A549 (cell line): Measurements from ENCODE around the gene SLCO4A1. TPM values are rescaled to one million over a fixed set of nuclear protein-coding genes. Genes with fewer than 3 reads are reported as not detected.

Experiments
- ATAC-seq, 2 experiments: fragments of 200-7000 bp in 1 of 2; fragments of >200 bp in 1 of 2; cut with Nextera tagmentation in 1 of 2; cut with Tn5 transposase in 1 of 2; 3 replicates each; pipeline versions ENCODE4 v1.8.0 to v1.9.1; 2018 to 2020; ENCODE audit warnings: mild to moderate bottlenecking in 1 of 2, moderate library complexity in 1 of 2
- CTCF ChIA-PET: fragments of 300-600 bp; sonication (Branson Sonifier 250); formaldehyde crosslinking; extraction: SDS; loops from one replicate; lab custom pipeline; 2021; ENCODE audit warnings: antibody characterized with exemption, inconsistent platforms; lab: Yijun Ruan, JAX
- POLR2A ChIA-PET: fragments of 350-600 bp; formaldehyde crosslinking; extraction: SDS; loops from one replicate; lab custom pipeline; 2021; ENCODE audit warnings: antibody characterized with exemption, inconsistent platforms; lab: Yijun Ruan, JAX
- DNase-seq, 2 experiments: peaks; one replicate each; pipeline versions ENCODE4 v3.0.0 to v3.0.0-alpha.2; 2011 to 2016; ENCODE audit warnings: low read depth in 1 of 2, low spot score in 1 of 2
- FAIRE-seq: peaks from 2 replicates; lab custom pipeline; 2011; peaks lifted over from hg19 to GRCh38; lab: Jason Lieb, UNC
- H3K27ac ChIP-seq, 2 experiments: fragments of >200 bp; sonication (Bioruptor Twin); formaldehyde crosslinking; 3 replicates each; pipeline ENCODE4 v1.5.1; 2016 to 2017
- H3K4me1 ChIP-seq: fragments of >200 bp; sonication (Bioruptor Twin); formaldehyde crosslinking; 3 replicates; pipeline ENCODE4 v1.6.1; 2016
- H3K4me2 ChIP-seq: fragments of >200 bp; sonication (Bioruptor Twin); formaldehyde crosslinking; 3 replicates; pipeline ENCODE4 v1.6.1; 2016
- H3K4me3 ChIP-seq: fragments of >200 bp; sonication (Bioruptor Twin); formaldehyde crosslinking; 3 replicates; pipeline ENCODE4 v1.5.1; 2016
- H3K9me3 ChIP-seq: fragments of >200 bp; sonication (Bioruptor Twin); formaldehyde crosslinking; 3 replicates; pipeline ENCODE4 v1.6.1; 2016
- ATOH8 ChIP-seq: fragments of 250-450 bp; sonication (Bioruptor Pico); IDR thresholded peaks from 2 replicates; pipeline ENCODE4 v1.5.0; 2020; ENCODE audit warnings: low read depth, mild to moderate bottlenecking, moderate library complexity
- EHMT2 ChIP-seq: fragments of 200-600 bp; sonication (generic); IDR thresholded peaks from 2 replicates; pipeline ENCODE4 v1.6.1; 2016; ENCODE audit warnings: antibody characterized with exemption, low read depth, mild to moderate bottlenecking, moderate library complexity
- ELK1 ChIP-seq: fragments of 150-350 bp; IDR thresholded peaks from 2 replicates; pipeline ENCODE4 v1.6.1; 2014; ENCODE audit warnings: low read depth, mild to moderate bottlenecking, low read length
- ESRRA ChIP-seq: fragments of 150-350 bp; IDR thresholded peaks from 2 replicates; pipeline ENCODE4 v1.6.1; 2014; ENCODE audit warnings: mild to moderate bottlenecking, low read length, borderline replicate concordance
- FOSB ChIP-seq: fragments of 250-450 bp; sonication (Bioruptor Pico); IDR thresholded peaks from 2 replicates; pipeline ENCODE4 v1.5.0; 2020; ENCODE audit warnings: mild to moderate bottlenecking, moderate library complexity
- GATA3 ChIP-seq: IDR thresholded peaks from 2 replicates; pipeline ENCODE4 v1.6.1; 2012; ENCODE audit warnings: borderline replicate concordance
- HEYL ChIP-seq: fragments of 250-450 bp; sonication (Bioruptor Pico); IDR thresholded peaks from 2 replicates; pipeline ENCODE4 v1.8.0; 2021; ENCODE audit warnings: mild to moderate bottlenecking, moderate library complexity
- HMGXB4 ChIP-seq: fragments of 250-450 bp; sonication (Bioruptor Pico); IDR thresholded peaks from 2 replicates; pipeline ENCODE4 v1.5.0; 2021; ENCODE audit warnings: mild to moderate bottlenecking, moderate library complexity, borderline replicate concordance
- JUNB ChIP-seq: fragments of >200 bp; sonication (Bioruptor Twin); formaldehyde crosslinking; IDR thresholded peaks from 2 replicates; pipeline ENCODE4 v1.6.1; 2016
- MAFK ChIP-seq: fragments of 450-650 bp; IDR thresholded peaks from 2 replicates; pipeline ENCODE4 v1.6.1; 2014; ENCODE audit not compliant: partially characterized antibody
- MAZ ChIP-seq: fragments of 150-350 bp; IDR thresholded peaks from 2 replicates; pipeline ENCODE4 v1.6.1; 2014; ENCODE audit warnings: antibody characterized with exemption, low read depth, low read length, borderline replicate concordance
- MYC ChIP-seq: IDR thresholded peaks from 2 replicates; pipeline ENCODE4 v1.6.1; 2012; ENCODE audit warnings: mild to moderate bottlenecking, inconsistent platforms, low read length, improper control_type of control experiment, borderline replicate concordance
- NPAS2 ChIP-seq: fragments of 250-450 bp; sonication (Bioruptor Pico); IDR thresholded peaks from 2 replicates; pipeline ENCODE4 v1.8.0; 2022; ENCODE audit warnings: mild to moderate bottlenecking, moderate library complexity, borderline replicate concordance
- POLR2AphosphoS2 ChIP-seq: conservative IDR thresholded peaks from 2 replicates; pipeline ENCODE4 v1.6.1; 2012; ENCODE audit warnings: low read length, improper control_type of control experiment, inconsistent platforms
- RFX5 ChIP-seq: fragments of 450-650 bp; IDR thresholded peaks from 2 replicates; pipeline ENCODE4 v1.7.1; 2014; ENCODE audit warnings: antibody characterized with exemption, mild to moderate bottlenecking, moderate library complexity
- RNF2 ChIP-seq: fragments of 200-600 bp; sonication (generic); IDR thresholded peaks from 2 replicates; pipeline ENCODE4 v1.6.1; 2016; ENCODE audit warnings: low read depth, mild to moderate bottlenecking, antibody characterized with exemption, moderate library complexity, borderline replicate concordance
- TP53 ChIP-seq: fragments of 250-450 bp; sonication (Bioruptor Pico); IDR thresholded peaks from 2 replicates; pipeline ENCODE4 v1.5.0; 2021; ENCODE audit warnings: mild to moderate bottlenecking, moderate library complexity
- ZNF302 ChIP-seq: fragments of 250-450 bp; sonication (Bioruptor Pico); IDR thresholded peaks from 2 replicates; pipeline ENCODE4 v1.9.0; 2021; ENCODE audit warnings: inconsistent platforms, mild to moderate bottlenecking, moderate library complexity
- WGBS: methylation state at CpG from one replicate; pipeline ENCODE4 v1.1.6; 2017; ENCODE audit errors: missing lambda C conversion rate; 5-methylcytosine and 5-hydroxymethylcytosine counted together
- polyA plus RNA-seq, 4 experiments: library from polyadenylated mRNA; depleted of rRNA in 3 of 4; stranded (reverse); fragments of >200 nt; fragmentation: RNase III in 1 of 4; extraction: RNeasy Plus Mini Kit Qiagen cat#74134 plus additional on column Dnase treatment in 1 of 4; gene quantifications; 2 replicates in 3 of 4; 3 replicates in 1 of 4; pipeline ENCODE4 v1.2.3, GENCODE V29; 2011 to 2017

The SLCO4A1 gene
- polyA plus RNA-seq, 2 of the 4 experiments (the other 2 are of a cell fraction), result 1.3 to 11.2 TPM

- Histone ChIP-seq H3K4me1 (peaks cover 19% of the 10 kb centered on the region), H3K9me3 (no peaks in the 10 kb centered on the region), H3K27ac (no peak overlapping the region), H3K4me3 (no peak overlapping the region), H3K4me2 (no peak overlapping the region)
- 88% methylated on average over 15 of the region's 24 CpGs for WGBS
- ChIA-PET CTCF (interaction anchor here (1.0 to 3.6 kb wide), 5 partner anchors 11 to 137 kb away, joined by 3 to 26 read pairs (median 8); no protein-coding TSS in a partner anchor), POLR2A (no interaction called here)
- FAIRE-seq, result no peak
- no peak for TF ChIP-seq NPAS2 (CRISPR knock-in tag)
- no peak for TF ChIP-seq HEYL
- TF ChIP-seq MAZ, result no peak
- TF ChIP-seq JUNB, result no peak
- TF ChIP-seq ESRRA, result no peak
- TF ChIP-seq FOSB (CRISPR knock-in tag), result no peak
- TF ChIP-seq TP53, result no peak
- no peak for TF ChIP-seq MYC
- TF ChIP-seq MAFK, result no peak
- TF ChIP-seq HMGXB4 (CRISPR knock-in tag), result no peak
- no peak for TF ChIP-seq GATA3
- no peak for TF ChIP-seq EHMT2
- TF ChIP-seq RFX5, result no peak
- no peak for DNase-seq
- ATAC-seq, result no peak
Observed at GRCh38 chr20:62653951-62654685, 11.8 kb downstream of the SLCO4A1 start.

- ChIA-PET CTCF (interaction anchor here (0.9 to 3.9 kb wide), 8 partner anchors 11 to 154 kb away, joined by 3 to 27 read pairs (median 4); no protein-coding TSS in a partner anchor), POLR2A (no interaction called here)
- Histone ChIP-seq H3K4me2 (no peak overlapping the region), H3K4me3 (no peak overlapping the region), H3K9me3 (no peaks in the 10 kb centered on the region), H3K27ac (no peak overlapping the region)
- ATAC-seq (no peak), DNase-seq (no peak)
- 91% methylated on average over 35 of the region's 38 CpGs for WGBS
- TF ChIP-seq ZNF302 (CRISPR knock-in tag), result no peak
- no peak for TF ChIP-seq MYC
- TF ChIP-seq ELK1, result no peak
- TF ChIP-seq ESRRA, result no peak
- TF ChIP-seq ATOH8 (CRISPR knock-in tag), result no peak
- TF ChIP-seq TP53, result no peak
- no peak for TF ChIP-seq RNF2
- TF ChIP-seq POLR2AphosphoS2, result no peak
- TF ChIP-seq, all 56 proteins: peak for 0
- FAIRE-seq, result no peak
- H3K4me1 ChIP-seq, result peaks cover 19% of the 10 kb centered on the region
Observed at GRCh38 chr20:62655282-62656196, 13.2 kb downstream of the SLCO4A1 start.
